ENCODE results near the gene UCN3. TPM values are rescaled to one million over a fixed set of nuclear protein-coding genes. Genes with fewer than 3 reads are reported as not detected.

Gene UCN3
- total and polyA plus RNA-seq, 10 of the 15 experiments (the other 5 are each of a cell fraction or from before 2014, with no cell fraction given) = not detected

- ChIA-PET CTCF (no interaction called here), POLR2A (no interaction called here), SMC1A (ENCODE audit: uncharacterized antibody, unreplicated experiment) (no interaction called here), RAD21 (ENCODE audit: unreplicated experiment) (no interaction called here)
- no peak overlapping the region for H3K27ac ChIP-seq (ENCODE audit: control insufficient read depth, insufficient read depth)
- no peaks in the 10 kb centered on the region for H3K36me3 ChIP-seq (ENCODE audit: control insufficient read depth in 2 of 2, insufficient read depth in 2 of 2, low read length in 1 of 2)
- no peak overlapping the region for H3K9ac ChIP-seq (ENCODE audit: control insufficient read depth, insufficient read depth, low read length)
- no peaks in the 10 kb centered on the region for H4K20me1 ChIP-seq (ENCODE audit: control insufficient read depth, insufficient read depth)
- H3K4me3 ChIP-seq = no peak overlapping the region
- whole genome bisulfite sequencing (ENCODE audit: insufficient coverage, insufficient replicate concordance, low lambda C conversion rate, missing lambda C conversion rate) = 61% methylated on average over 16 of the region's 22 CpGs
- no TSS peak for BruUV-seq (replicated peaks)
- no peak for FAIRE-seq
- no peaks in the 10 kb centered on the region for H3K27me3 ChIP-seq (replicated peaks in 1 of 2; ENCODE audit: control insufficient read depth in 2 of 2, insufficient read depth in 2 of 2, low read length in 1 of 2)
- no peak for ATAC-seq
- intact Hi-C loops (cut with micrococcal nuclease; ENCODE audit: unreplicated experiment) (no loop called here), in situ Hi-C loops (cut with MboI) (no loop called here)
- H3K9me3 ChIP-seq (replicated peaks; ENCODE audit: control insufficient read depth, insufficient read depth, low read length) = no peaks in the 10 kb centered on the region; the same call in 2 of the 3 replicates
- H3K4me1 ChIP-seq (ENCODE audit: control insufficient read depth, insufficient read depth, low read length) = no peaks in the 10 kb centered on the region
- H2AFZ ChIP-seq (ENCODE audit: control insufficient read depth, low read depth, low read length) = no peak overlapping the region
- H3K4me2 ChIP-seq (ENCODE audit: control insufficient read depth, insufficient read depth) = no peak overlapping the region
- no peaks in the 10 kb centered on the region for H3K79me2 ChIP-seq (ENCODE audit: control insufficient read depth, insufficient read depth, low read length)
- DNase-seq (ENCODE audit: low read depth, low spot score) = no peak
- TF ChIP-seq, protein P1, sequence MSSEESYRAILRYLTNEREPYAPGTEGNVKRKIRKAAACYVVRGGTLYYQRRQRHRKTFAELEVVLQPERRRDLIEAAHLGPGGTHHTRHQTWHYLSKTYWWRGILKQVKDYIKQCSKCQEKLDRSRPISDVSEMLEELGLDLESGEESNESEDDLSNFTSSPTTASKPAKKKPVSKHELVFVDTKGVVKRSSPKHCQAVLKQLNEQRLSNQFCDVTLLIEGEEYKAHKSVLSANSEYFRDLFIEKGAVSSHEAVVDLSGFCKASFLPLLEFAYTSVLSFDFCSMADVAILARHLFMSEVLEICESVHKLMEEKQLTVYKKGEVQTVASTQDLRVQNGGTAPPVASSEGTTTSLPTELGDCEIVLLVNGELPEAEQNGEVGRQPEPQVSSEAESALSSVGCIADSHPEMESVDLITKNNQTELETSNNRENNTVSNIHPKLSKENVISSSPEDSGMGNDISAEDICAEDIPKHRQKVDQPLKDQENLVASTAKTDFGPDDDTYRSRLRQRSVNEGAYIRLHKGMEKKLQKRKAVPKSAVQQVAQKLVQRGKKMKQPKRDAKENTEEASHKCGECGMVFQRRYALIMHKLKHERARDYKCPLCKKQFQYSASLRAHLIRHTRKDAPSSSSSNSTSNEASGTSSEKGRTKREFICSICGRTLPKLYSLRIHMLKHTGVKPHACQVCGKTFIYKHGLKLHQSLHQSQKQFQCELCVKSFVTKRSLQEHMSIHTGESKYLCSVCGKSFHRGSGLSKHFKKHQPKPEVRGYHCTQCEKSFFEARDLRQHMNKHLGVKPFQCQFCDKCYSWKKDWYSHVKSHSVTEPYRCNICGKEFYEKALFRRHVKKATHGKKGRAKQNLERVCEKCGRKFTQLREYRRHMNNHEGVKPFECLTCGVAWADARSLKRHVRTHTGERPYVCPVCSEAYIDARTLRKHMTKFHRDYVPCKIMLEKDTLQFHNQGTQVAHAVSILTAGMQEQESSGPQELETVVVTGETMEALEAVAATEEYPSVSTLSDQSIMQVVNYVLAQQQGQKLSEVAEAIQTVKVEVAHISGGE (CRISPR knock-in tag; IDR thresholded peaks at IDR 0.05) = no peak
- no peak for TF ChIP-seq EGR1 (IDR thresholded peaks at IDR 0.05; ENCODE audit: borderline replicate concordance in 1 of 2, low read depth in 2 of 2, low read length in 2 of 2)
- no peak for TF ChIP-seq ZNF207 (IDR thresholded peaks at IDR 0.05; ENCODE audit: borderline replicate concordance)
- TF ChIP-seq CREM (IDR thresholded peaks at IDR 0.05; ENCODE audit: low read depth) = no peak
Measured at GRCh38 chr10:5373891-5374611, 9.3 kb downstream of the UCN3 start.

Measured in GM12878 (cell line).